HG02938 (cell line): Measurements from ENCODE around the gene FOXO4.

ENCODE experiments used
- ATAC-seq: cut with Tn5 transposase; IDR thresholded peaks from one replicate; pipeline ENCODE4 v1.9.1; 2021; ENCODE audit warnings: mild to moderate bottlenecking, moderate library complexity; ENCODE audit not compliant: unreplicated experiment

FOXO4 gene

GRCh38 chrX:71098951-71099506 is 3.4 kb downstream of the FOXO4 start:
- no peak for ATAC-seq

GRCh38 chrX:71099736-71100135 is 4.1 kb downstream of the FOXO4 start:
- ATAC-seq = no peak

DNA sequence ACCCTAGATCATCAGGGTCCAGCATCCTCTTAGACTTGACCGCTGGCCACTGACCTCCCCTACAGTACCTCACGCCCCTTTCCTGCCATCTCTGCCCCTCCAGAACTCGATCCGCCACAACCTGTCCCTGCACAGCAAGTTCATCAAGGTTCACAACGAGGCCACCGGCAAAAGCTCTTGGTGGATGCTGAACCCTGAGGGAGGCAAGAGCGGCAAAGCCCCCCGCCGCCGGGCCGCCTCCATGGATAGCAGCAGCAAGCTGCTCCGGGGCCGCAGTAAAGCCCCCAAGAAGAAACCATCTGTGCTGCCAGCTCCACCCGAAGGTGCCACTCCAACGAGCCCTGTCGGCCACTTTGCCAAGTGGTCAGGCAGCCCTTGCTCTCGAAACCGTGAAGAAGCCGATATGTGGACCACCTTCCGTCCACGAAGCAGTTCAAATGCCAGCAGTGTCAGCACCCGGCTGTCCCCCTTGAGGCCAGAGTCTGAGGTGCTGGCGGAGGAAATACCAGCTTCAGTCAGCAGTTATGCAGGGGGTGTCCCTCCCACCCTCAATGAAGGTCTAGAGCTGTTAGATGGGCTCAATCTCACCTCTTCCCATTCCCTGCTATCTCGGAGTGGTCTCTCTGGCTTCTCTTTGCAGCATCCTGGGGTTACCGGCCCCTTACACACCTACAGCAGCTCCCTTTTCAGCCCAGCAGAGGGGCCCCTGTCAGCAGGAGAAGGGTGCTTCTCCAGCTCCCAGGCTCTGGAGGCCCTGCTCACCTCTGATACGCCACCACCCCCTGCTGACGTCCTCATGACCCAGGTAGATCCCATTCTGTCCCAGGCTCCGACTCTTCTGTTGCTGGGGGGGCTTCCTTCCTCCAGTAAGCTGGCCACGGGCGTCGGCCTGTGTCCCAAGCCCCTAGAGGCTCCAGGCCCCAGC is 5.2 kb downstream of the FOXO4 start:
- ATAC-seq = no peak

GRCh38 chrX:71102292-71102691 is 6.6 kb downstream of the FOXO4 start:
- ATAC-seq = no peak

- no peak for ATAC-seq
These were observed 7.7 kb downstream of the FOXO4 start for GRCh38 chrX:71103110-71103983.

DNA sequence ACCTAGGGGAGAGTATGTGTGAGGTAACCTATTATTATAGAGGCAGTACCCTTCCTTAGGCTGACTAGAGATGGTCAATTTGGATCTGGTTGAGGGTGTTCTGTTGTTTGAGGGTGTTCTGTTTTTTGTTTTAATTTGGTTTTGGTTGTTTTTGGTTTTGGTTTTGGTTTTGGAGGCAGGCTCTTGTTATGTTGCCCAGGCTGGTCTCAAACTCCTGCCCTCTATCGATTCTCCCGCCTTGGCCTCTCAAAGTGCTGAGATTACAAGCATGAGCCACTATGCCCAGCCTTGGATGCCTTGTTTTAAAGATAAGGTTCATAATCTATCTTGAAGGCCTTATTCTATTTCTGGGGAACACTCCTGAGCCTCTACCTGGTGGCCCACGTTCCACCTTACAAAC is 10.0 kb downstream of the FOXO4 start:
- no peak for ATAC-seq

DNA sequence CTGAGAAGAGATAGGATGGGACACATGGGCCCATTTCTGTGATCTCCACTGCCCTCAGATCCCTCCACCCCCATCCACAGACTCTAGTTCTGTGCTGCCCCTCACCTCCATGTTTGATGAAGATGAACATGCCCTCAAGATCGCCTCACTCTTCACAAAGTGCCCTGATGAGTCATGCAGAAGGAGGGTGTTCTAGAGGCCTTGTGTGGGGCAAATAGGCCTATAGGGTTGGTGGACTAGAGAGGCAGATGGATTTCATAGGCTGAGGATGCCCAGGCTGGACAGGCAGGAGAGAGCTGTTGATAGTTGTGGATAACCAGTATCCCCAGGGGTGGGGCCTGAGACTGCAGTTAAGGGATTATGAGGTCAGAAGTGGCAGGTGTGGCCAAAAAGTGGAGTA is 10.8 kb downstream of the FOXO4 start, which contains the start of gene CXorf65:
Gene CXorf65, minus strand, starts transcription at position 314 of the 400 bp plus-strand sequence. Its CDS starts 184 bp downstream, at position 130.
- ATAC-seq = no peak

GRCh38 chrX:71107245-71107644 is 11.6 kb downstream of the FOXO4 start:
- no peak for ATAC-seq

DNA sequence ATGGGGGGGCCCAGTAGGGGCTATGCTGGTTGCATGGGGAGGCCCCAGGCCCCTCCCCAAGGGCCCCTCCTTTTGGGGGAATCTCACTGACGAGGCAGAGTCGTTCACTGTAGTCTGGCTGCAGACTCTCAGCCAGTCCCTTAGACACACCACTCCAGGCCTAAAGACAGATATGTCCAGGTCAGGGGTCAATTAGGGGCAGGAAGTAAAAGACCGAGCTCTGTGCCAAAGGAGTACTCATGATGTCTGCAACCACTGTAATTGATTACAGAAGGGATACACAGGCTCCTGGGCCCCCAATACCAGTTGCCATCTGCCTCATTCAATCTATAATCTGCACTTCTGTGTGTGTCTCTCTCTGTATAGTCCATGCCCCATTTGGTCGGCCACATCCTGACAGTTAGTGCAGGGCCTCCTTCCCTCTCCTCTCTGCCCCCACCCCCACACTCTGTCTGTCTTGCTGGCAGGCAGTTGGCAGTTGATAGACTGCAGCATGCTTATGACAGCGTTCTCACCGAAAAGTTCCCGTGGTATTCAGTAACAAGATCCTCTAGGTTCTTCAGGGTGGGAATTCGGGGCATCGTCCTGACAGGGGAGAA is 12.2 kb downstream of the FOXO4 start:
- no peak for ATAC-seq

DNA sequence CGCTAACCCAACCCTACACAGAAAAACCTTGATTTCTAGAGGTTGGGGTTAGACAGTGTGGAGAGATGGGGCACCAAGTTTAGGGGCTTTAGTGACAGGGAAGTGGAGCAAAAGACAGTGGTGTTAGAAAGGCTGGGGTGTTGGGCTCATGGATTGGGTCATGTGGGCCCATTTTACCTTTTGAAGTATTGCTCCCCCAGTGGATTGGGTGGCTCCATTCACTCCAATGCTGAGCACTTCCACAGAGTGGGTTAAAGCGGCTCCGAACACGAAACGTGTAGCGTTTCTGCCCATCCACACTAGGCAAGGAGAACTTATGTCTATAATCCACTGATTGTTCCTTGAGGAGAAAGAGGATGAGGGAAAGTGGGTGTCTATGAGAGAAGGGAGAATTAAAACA is 13.4 kb downstream of the FOXO4 start:
- ATAC-seq = no peak

- peak; percentile 86 for ATAC-seq
These were observed 15.6 kb downstream of the FOXO4 start, which contains the start of gene IL2RG for GRCh38 chrX:71111141-71111843. TSS of gene IL2RG (minus strand) at chrX:71111577. CDS start at chrX:71111539, 38 bp downstream.

DNA sequence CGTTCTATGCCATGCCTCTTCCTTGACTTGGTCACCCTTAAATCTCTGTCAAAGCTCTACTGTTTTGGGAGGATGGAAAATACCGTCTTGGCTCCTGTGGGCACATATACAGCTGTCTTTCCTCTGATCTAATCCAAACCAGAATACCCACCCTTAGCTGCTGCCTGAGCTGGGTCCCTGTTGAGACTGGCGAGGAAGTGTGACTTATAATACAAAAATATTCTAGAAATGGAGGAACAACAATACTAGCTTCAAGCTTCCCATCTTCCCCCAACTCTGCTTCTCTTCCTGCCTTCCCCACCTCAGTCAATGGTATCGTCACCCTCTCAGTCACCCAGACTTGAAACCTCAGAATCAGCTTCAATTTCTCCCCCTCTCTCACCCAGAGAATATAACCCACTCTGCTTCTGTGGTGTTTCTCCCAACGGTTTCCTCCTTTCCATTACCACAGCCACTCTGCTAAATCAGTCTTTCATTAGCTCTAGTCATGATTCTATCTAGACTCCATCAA is 16.3 kb downstream of the FOXO4 start:
- ATAC-seq = peak; percentile 20

- no peak for ATAC-seq
These were observed 21.7 kb downstream of the FOXO4 start for GRCh38 chrX:71117358-71117757.

GRCh38 chrX:71118032-71118984 is 22.7 kb downstream of the FOXO4 start, which contains the start of gene MED12:
TSS of gene MED12 (plus strand) at chrX:71118596. CDS start at chrX:71118755, 159 bp downstream.
- peak; percentile 91 for ATAC-seq

DNA sequence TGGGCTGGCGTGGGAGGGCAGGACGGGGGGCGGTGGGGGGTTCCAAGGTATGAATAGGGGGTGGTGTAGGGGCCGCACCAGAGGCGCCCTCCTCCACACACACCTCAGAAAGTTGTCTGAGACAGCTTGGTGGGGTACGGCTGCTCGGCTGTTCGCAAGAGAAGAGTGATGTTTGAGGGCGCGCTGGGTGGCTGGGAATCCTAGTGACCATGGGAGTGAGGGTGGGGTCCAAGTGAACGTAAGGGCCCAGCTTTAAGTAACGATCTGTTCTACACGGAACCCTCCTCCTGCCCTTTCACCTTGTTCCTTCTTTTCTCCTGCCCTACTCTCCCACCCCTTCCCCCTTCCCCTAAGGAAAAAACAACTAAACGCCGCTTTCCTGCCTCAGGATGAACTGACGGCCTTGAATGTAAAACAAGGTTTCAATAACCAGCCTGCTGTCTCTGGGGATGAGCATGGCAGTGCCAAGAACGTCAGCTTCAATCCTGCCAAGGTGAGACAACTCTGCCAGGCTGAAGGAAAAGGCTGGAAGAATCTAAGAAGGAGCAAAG is 23.4 kb downstream of the FOXO4 start:
- no peak for ATAC-seq

GRCh38 chrX:71128166-71128833 is 32.6 kb downstream of the FOXO4 start:
- ATAC-seq = no peak

DNA sequence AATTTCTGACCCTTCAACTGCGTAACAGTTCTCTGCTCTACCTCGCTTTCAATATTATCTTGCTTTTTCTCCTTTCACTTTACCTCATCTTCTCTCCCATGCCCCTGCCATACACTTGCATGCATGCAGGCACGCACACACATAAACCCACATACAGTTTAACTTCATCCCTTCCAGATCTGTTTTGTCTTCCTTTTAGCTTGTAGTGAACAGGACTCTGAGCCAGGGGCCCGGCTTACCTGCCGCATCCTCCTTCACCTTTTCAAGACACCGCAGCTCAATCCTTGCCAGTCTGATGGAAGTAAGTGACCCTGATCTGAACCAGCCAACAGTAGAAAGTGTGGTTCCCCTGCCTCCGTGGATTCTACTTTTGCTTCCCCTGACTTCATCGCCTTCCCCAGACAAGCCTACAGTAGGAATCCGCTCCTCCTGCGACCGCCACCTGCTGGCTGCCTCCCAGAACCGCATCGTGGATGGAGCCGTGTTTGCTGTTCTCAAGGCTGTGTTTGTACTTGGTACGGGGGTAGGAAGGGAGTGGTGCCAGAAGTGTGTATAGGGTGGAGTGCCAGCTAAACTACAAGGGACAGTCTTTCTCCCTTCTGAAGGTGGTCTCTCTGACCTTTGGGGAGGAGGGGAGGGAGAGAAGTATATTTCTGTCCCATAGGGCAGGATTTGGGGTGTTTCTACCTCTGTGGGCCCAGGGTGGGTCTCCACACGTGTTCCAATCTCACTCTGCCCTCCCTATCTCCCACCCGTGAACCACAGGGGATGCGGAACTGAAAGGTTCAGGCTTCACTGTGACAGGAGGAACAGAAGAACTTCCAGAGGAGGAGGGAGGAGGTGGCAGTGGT is 33.5 kb downstream of the FOXO4 start:
- ATAC-seq = no peak
